Sigmoid colon (tissue), 4 donors: ENCODE data around the gene ANXA2.

Source experiments
- EP300 ChIP-seq, 4 donors: sonication (generic); formaldehyde crosslinking; IDR thresholded peaks; one replicate each; pipeline ENCODE4 v1.6.1; 2017; ENCODE audit warnings: antibody characterized with exemption in 4 of 4
- POLR2A ChIP-seq, 2 donors: fragments of 450-650 bp; IDR thresholded peaks; one replicate each; pipeline ENCODE4 v1.6.1; 2016; ENCODE audit warnings: antibody characterized with exemption in 2 of 2, mild to moderate bottlenecking in 2 of 2, moderate library complexity in 2 of 2
- POLR2AphosphoS5 ChIP-seq, 4 donors: sonication (generic); formaldehyde crosslinking; IDR thresholded peaks; one replicate each; pipeline ENCODE4 v1.6.1; 2017; ENCODE audit warnings: antibody characterized with exemption in 4 of 4
- TF ChIP-seq, protein P1 (sequence below), 4 experiments: fragments of 450-650 bp in 3 of 4; fragments of 200-600 bp in 1 of 4; IDR thresholded peaks; one replicate each; pipeline ENCODE4 v1.5.1; 2016 to 2019; ENCODE audit warnings: antibody characterized with exemption in 4 of 4, mild to moderate bottlenecking in 3 of 4, moderate library complexity in 2 of 4

DNA sequence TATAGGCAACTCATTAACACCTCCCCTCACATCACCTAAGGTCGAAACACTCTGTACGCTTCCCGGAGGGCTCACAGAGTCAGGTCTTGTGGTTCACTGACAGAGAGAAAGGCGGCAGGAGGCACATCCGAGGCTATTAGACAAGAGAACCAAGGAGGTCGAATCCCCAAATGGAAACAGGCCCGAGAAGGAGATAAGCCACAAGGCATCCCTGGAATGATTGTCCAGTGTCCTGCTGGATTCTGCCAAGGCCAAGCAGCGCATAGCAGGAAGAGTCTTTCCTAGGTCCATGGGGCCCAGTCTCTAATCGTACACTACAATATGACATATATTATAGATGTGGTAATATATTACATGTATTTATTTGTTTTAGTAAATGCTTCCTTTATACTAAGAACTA lies 58.5 kb downstream of the ANXA2 start:
- TF ChIP-seq, protein P1, sequence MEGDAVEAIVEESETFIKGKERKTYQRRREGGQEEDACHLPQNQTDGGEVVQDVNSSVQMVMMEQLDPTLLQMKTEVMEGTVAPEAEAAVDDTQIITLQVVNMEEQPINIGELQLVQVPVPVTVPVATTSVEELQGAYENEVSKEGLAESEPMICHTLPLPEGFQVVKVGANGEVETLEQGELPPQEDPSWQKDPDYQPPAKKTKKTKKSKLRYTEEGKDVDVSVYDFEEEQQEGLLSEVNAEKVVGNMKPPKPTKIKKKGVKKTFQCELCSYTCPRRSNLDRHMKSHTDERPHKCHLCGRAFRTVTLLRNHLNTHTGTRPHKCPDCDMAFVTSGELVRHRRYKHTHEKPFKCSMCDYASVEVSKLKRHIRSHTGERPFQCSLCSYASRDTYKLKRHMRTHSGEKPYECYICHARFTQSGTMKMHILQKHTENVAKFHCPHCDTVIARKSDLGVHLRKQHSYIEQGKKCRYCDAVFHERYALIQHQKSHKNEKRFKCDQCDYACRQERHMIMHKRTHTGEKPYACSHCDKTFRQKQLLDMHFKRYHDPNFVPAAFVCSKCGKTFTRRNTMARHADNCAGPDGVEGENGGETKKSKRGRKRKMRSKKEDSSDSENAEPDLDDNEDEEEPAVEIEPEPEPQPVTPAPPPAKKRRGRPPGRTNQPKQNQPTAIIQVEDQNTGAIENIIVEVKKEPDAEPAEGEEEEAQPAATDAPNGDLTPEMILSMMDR (IDR thresholded peaks at IDR 0.05), result no peak
- TF ChIP-seq POLR2AphosphoS5 (IDR thresholded peaks at IDR 0.05), result no peak
- TF ChIP-seq POLR2A (IDR thresholded peaks at IDR 0.05), result no peak
- no peak for TF ChIP-seq EP300 (IDR thresholded peaks at IDR 0.05)
